A673 (cell line): ENCODE data around the gene KLHL24. TPM values are rescaled to one million over a fixed set of nuclear protein-coding genes. Genes with fewer than 3 reads are reported as not detected.

Source experiments
- BruUV-seq: library from RNA; stranded (reverse); fragments of 400-500 nt; replicated peaks from 2 replicates; lab custom pipeline; 2021; lab: Mats Ljungman, UMichigan
- CTCF ChIA-PET: fragments of 300-600 bp; sonication (Branson Sonifier 250); formaldehyde crosslinking; loops from one replicate; lab custom pipeline; 2022; ENCODE audit warnings: antibody characterized with exemption; lab: Charles Lee
- POLR2A ChIA-PET: fragments of 300-600 bp; sonication (Branson Sonifier 250); formaldehyde crosslinking; loops from one replicate; lab custom pipeline; 2022; ENCODE audit warnings: antibody characterized with exemption; ENCODE audit not compliant: low non-redundant PET; lab: Charles Lee
- DNase-seq: peaks from one replicate; pipeline ENCODE4 v3.0.0-alpha.2; 2015; ENCODE audit warnings: low spot score
- H3K27ac ChIP-seq: fragments of 200-600 bp; sonication (generic); 2 replicates; pipeline ENCODE4 v1.5.1; 2016; ENCODE audit warnings: mixed run types, low read depth, mild to moderate bottlenecking, mixed read lengths, antibody characterized with exemption, low read length; ENCODE audit not compliant: poor library complexity, severe bottlenecking
- H3K27me3 ChIP-seq: fragments of 200-600 bp; sonication (generic); replicated peaks from 2 replicates; pipeline ENCODE4 v1.6.1; 2017; ENCODE audit warnings: mixed run types, low read depth, mild to moderate bottlenecking, mixed read lengths, antibody characterized with exemption, low read length; ENCODE audit not compliant: insufficient read depth, poor library complexity
- H3K36me3 ChIP-seq: fragments of 200-600 bp; sonication (generic); 2 replicates; pipeline ENCODE4 v1.6.1; 2016; ENCODE audit warnings: mixed run types, mild to moderate bottlenecking, mixed read lengths, antibody characterized with exemption, low read length; ENCODE audit not compliant: insufficient read depth, poor library complexity, severe bottlenecking
- H3K4me1 ChIP-seq: fragments of 200-600 bp; sonication (generic); 2 replicates; pipeline ENCODE4 v1.6.1; 2017; ENCODE audit warnings: mixed run types, mild to moderate bottlenecking, mixed read lengths, antibody characterized with exemption, low read length; ENCODE audit not compliant: insufficient read depth, poor library complexity, severe bottlenecking
- H3K4me3 ChIP-seq: fragments of 200-600 bp; sonication (generic); 2 replicates; pipeline ENCODE4 v1.5.1; 2016; ENCODE audit warnings: low read depth, mixed run types, mild to moderate bottlenecking, mixed read lengths, low read length; ENCODE audit not compliant: poor library complexity, severe bottlenecking
- H3K9me3 ChIP-seq: fragments of 200-600 bp; sonication (generic); 2 replicates; pipeline ENCODE4 v1.6.1; 2016; ENCODE audit warnings: mixed run types, low read depth, mild to moderate bottlenecking, mixed read lengths, antibody characterized with exemption, low read length; ENCODE audit not compliant: poor library complexity, severe bottlenecking
- CTCF ChIP-seq: fragments of 300-800, 200-600 bp; sonication (generic); conservative IDR thresholded peaks from 2 replicates; pipeline ENCODE4 v1.5.1; 2017; ENCODE audit warnings: low read depth, mild to moderate bottlenecking, antibody characterized with exemption, low read length, moderate library complexity, mixed read lengths
- EZH2 ChIP-seq: fragments of 200-600 bp; sonication (generic); IDR thresholded peaks from 2 replicates; pipeline ENCODE4 v1.6.1; 2017; ENCODE audit warnings: borderline replicate concordance, low read depth, mild to moderate bottlenecking, mixed read lengths, antibody characterized with exemption, low read length; ENCODE audit not compliant: poor library complexity, severe bottlenecking
- intact Hi-C: fragments of 100-400 bp; cut with micrococcal nuclease; formaldehyde crosslinking; loops from one replicate; pipeline ENCODE4 v1.10.0; 2022; ENCODE audit not compliant: unreplicated experiment
- total RNA-seq: library from RNA; stranded (reverse); gene quantifications from 2 replicates; pipeline ENCODE4 v1.2.3, GENCODE V29; 2021

KLHL24 gene
- total RNA-seq, 1 experiment from 2014 or later = 7.3 TPM

GRCh38 chr3:183711516-183711915 is 76.1 kb downstream of the KLHL24 start:
- no peak overlapping the region for H3K4me3 ChIP-seq
- intact Hi-C loops = no loop called here
- POLR2A ChIA-PET = no interaction called here
- peaks cover 13% of the 10 kb centered on the region for H3K36me3 ChIP-seq
- TF ChIP-seq CTCF (no peak), EZH2 (no peak)
- H3K27me3 ChIP-seq = no peaks in the 10 kb centered on the region
- H3K9me3 ChIP-seq = no peaks in the 10 kb centered on the region
- no peak for DNase-seq
- CTCF ChIA-PET = no interaction called here
- no TSS peak for BruUV-seq
- peaks cover 9% of the 10 kb centered on the region for H3K4me1 ChIP-seq
- no peak overlapping the region for H3K27ac ChIP-seq

GRCh38 chr3:183714622-183715021 is 79.2 kb downstream of the KLHL24 start:
- no peak overlapping the region for H3K4me3 ChIP-seq
- H3K9me3 ChIP-seq = no peaks in the 10 kb centered on the region
- no peak for DNase-seq
- H3K4me1 ChIP-seq = peaks cover 9% of the 10 kb centered on the region
- no peak overlapping the region for H3K27ac ChIP-seq
- no peaks in the 10 kb centered on the region for H3K27me3 ChIP-seq
- no TSS peak for BruUV-seq
- CTCF ChIA-PET = no interaction called here
- intact Hi-C loops = no loop called here
- TF ChIP-seq EZH2 (no peak), CTCF (no peak)
- peaks cover 40% of the 10 kb centered on the region for H3K36me3 ChIP-seq
- POLR2A ChIA-PET = no interaction called here

GRCh38 chr3:183718012-183718411 is 82.6 kb downstream of the KLHL24 start:
- CTCF ChIA-PET = interaction anchor here (0.5 kb wide), 1 partner anchor 244 kb away, joined by 4 read pairs; no protein-coding TSS in a partner anchor
- POLR2A ChIA-PET = interaction anchor here (0.6 kb wide), 1 partner anchor 83 kb away, joined by 5 read pairs; no protein-coding TSS in a partner anchor
- intact Hi-C loops = no loop called here
- Histone ChIP-seq H3K36me3 (peaks cover 64% of the 10 kb centered on the region), H3K9me3 (no peaks in the 10 kb centered on the region), H3K27ac (no peak overlapping the region), H3K27me3 (no peaks in the 10 kb centered on the region), H3K4me1 (no peaks in the 10 kb centered on the region), H3K4me3 (no peak overlapping the region)
- BruUV-seq = no TSS peak
- no peak for TF ChIP-seq CTCF
- TF ChIP-seq EZH2 = no peak
- no peak for DNase-seq
